ENCODE results near the gene SLC10A1. TPM values are rescaled to one million over a fixed set of nuclear protein-coding genes. Genes with fewer than 3 reads are reported as not detected.

Gene SLC10A1
- total and polyA plus RNA-seq, 2 of the 4 experiments (the other 2 are of a cell fraction): 0.03 TPM; not detected in 1

DNA sequence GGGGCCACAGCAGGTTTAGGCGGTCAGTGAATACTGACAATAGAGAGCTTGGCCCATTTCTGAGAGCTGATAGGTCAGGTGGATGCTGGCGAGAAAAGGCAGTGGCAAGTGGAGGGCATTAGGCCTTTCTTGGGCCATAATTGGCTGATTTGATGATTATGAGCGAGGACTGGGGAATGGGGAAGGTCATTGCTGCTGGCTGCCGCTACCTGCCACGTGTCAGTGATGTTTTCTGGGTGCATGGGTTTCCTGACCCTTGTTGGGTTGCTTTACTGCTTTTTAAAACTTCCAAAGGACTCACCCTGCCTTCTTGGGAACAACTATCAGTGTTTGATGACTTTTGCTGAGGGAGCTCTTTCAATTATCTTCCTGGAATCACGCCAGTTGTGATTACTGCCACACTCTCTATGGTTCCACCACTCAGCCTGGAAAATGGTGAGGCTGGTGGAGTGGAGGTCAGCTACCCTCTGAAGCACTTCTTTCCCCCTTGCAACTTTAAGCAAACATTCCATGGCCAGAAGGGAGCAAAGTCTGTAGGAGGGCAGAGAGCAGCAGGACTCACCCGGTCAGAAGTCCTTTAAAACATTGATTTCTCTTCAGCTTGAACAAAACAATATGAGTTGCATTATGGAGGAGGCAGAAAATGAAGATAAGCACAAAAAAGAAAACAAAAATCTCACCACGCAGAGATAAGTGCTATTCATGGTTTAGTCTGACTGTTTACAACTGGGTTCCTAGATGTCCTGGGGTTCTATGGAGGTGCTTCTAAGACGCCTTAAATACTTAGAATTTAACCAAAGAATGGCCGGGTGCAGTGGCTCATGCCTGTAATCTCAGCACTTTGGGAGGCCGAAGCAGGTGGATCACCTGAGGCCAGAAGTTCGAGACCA, 12.1 kb upstream of the SLC10A1 start:
- Histone ChIP-seq H3K56ac (ENCODE audit: extremely low read depth, insufficient read depth, low read length) (no peak overlapping the region), H3K23ac (ENCODE audit: low read depth, low read length) (no peak overlapping the region), H2AK9ac (replicated peaks; ENCODE audit: low read depth, low read length, poor library complexity) (no peak overlapping the region), H3K36me3 (ENCODE audit: control insufficient read depth, insufficient read depth, low read length) (no peaks in the 10 kb centered on the region), H4K91ac (ENCODE audit: insufficient read depth, low read depth, low read length) (no peak overlapping the region), H3K27ac (ENCODE audit: insufficient read depth, low read length) (no peak overlapping the region), H4K8ac (ENCODE audit: low read depth in 2 of 2, low read length in 2 of 2) (no peak overlapping the region), H4K20me1 (ENCODE audit: insufficient read depth, low read length) (no peaks in the 10 kb centered on the region), H3K9me3 (ENCODE audit: control insufficient read depth, insufficient read depth, low read length) (no peaks in the 10 kb centered on the region), H2BK5ac (ENCODE audit: low read depth, low read length, poor library complexity, severe bottlenecking) (no peak overlapping the region), H2BK120ac (ENCODE audit: low read depth, low read length) (no peak overlapping the region), H3K27me3 (ENCODE audit: control insufficient read depth, insufficient read depth, low read length) (peaks cover 23% of the 10 kb centered on the region), H3K79me1 (ENCODE audit: low read depth in 1 of 2, low read length in 2 of 2) (no peaks in the 10 kb centered on the region), H3K4ac (ENCODE audit: low read depth, low read length) (no peak overlapping the region), H3K9ac (ENCODE audit: low read depth, low read length) (no peak overlapping the region), H4K5ac (ENCODE audit: low read depth, low read length) (no peak overlapping the region), H2AK5ac (ENCODE audit: low read depth, low read length) (no peak overlapping the region), H3K14ac (replicated peaks; ENCODE audit: low read depth, low read length) (no peak overlapping the region), H3K4me1 (ENCODE audit: control insufficient read depth, insufficient read depth, low read length) (no peaks in the 10 kb centered on the region), H3K9me1 (ENCODE audit: insufficient read depth, low read length) (no peaks in the 10 kb centered on the region), H2AFZ (replicated peaks; ENCODE audit: low read length, poor library complexity) (no peak overlapping the region), H2BK15ac (ENCODE audit: low read depth, low read length) (no peak overlapping the region), H3K4me3 (ENCODE audit: insufficient read depth, low read depth, low read length) (no peak overlapping the region), H2BK20ac (ENCODE audit: low read depth, low read length) (no peak overlapping the region), H3K4me2 (ENCODE audit: low read depth, low read length) (no peak overlapping the region), H3K18ac (ENCODE audit: low read depth, low read length) (no peak overlapping the region)
- TF ChIP-seq SMC3 (IDR thresholded peaks at IDR 0.05; ENCODE audit: low read depth, low read length) (no peak), MAZ (IDR thresholded peaks at IDR 0.05; ENCODE audit: borderline replicate concordance, low read depth, low read length) (no peak), NFE2L2 (IDR thresholded peaks at IDR 0.05; ENCODE audit: low read depth, low read length) (no peak), FOS (IDR thresholded peaks at IDR 0.05; ENCODE audit: low read depth, low read length) (no peak), BHLHE40 (IDR thresholded peaks at IDR 0.05; ENCODE audit: low read depth, low read length) (no peak), MXI1 (IDR thresholded peaks at IDR 0.05; ENCODE audit: borderline replicate concordance, low read depth, low read length) (no peak), RCOR1 (IDR thresholded peaks at IDR 0.05; ENCODE audit: insufficient replicate concordance, low read length) (no peak), MAFK (IDR thresholded peaks at IDR 0.05; ENCODE audit: low read depth, low read length) (no peak), CEBPB (IDR thresholded peaks at IDR 0.05; ENCODE audit: low read depth, low read length) (no peak), RFX5 (IDR thresholded peaks at IDR 0.05; ENCODE audit: low read depth, low read length) (no peak), CHD1 (IDR thresholded peaks at IDR 0.05; ENCODE audit: low read depth, low read length) (no peak)
- TF ChIP-seq, protein P1, sequence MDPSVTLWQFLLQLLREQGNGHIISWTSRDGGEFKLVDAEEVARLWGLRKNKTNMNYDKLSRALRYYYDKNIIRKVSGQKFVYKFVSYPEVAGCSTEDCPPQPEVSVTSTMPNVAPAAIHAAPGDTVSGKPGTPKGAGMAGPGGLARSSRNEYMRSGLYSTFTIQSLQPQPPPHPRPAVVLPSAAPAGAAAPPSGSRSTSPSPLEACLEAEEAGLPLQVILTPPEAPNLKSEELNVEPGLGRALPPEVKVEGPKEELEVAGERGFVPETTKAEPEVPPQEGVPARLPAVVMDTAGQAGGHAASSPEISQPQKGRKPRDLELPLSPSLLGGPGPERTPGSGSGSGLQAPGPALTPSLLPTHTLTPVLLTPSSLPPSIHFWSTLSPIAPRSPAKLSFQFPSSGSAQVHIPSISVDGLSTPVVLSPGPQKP (IDR thresholded peaks at IDR 0.05; ENCODE audit: borderline replicate concordance, low read depth, low read length): no peak
- TF ChIP-seq, protein P2, sequence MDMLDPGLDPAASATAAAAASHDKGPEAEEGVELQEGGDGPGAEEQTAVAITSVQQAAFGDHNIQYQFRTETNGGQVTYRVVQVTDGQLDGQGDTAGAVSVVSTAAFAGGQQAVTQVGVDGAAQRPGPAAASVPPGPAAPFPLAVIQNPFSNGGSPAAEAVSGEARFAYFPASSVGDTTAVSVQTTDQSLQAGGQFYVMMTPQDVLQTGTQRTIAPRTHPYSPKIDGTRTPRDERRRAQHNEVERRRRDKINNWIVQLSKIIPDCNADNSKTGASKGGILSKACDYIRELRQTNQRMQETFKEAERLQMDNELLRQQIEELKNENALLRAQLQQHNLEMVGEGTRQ (IDR thresholded peaks at IDR 0.05; ENCODE audit: low read depth, low read length): no peak
- WGBS, 2 experiments (ENCODE audit: extremely low coverage in 2 of 2, insufficient read length in 1 of 2): no CpG with 5 or more reads among the region's 12 CpGs
- BruUV-seq (replicated peaks): no TSS peak
- ATAC-seq (ENCODE audit: low read depth) (no peak), DNase-seq (no peak)
- dilution Hi-C loops (cut with HindIII; ENCODE audit: low sequenced_read_pairs, unreplicated experiment): no loop called here
- ChIA-PET POLR2A (ENCODE audit: unreplicated experiment) (no interaction called here), CTCF (interaction anchor here (0.6 kb wide), 1 partner anchor 1009 kb away, joined by 3 read pairs; no protein-coding TSS in a partner anchor)
- in situ Hi-C loops (cut with MboI; ENCODE audit: low sequenced_read_pairs): no loop called here
- intact Hi-C loops (cut with micrococcal nuclease): no loop called here
